Right lobe of liver (tissue), 4 donors: ENCODE measurements around the gene LHB.

Source experiments
- CTCF ChIP-seq, 4 donors: fragments of 200-600 bp in 3 of 4; fragments of 450-650 bp in 1 of 4; IDR thresholded peaks; one replicate each; pipeline versions ENCODE4 v1.5.1 to v1.8.0; 2016 to 2022; ENCODE audit warnings: antibody characterized with exemption in 4 of 4, mild to moderate bottlenecking in 2 of 4
- POLR2A ChIP-seq: fragments of 450-650 bp; IDR thresholded peaks from one replicate; pipeline ENCODE4 v1.6.1; 2017; ENCODE audit warnings: antibody characterized with exemption, mild to moderate bottlenecking
- donor health status: DM: no; HTN: no; CAD: no.
- donor health status: DM: no; HTN: no; CAD: no.
- donor health status: DM: no; HTN: yes; CAD: no.

- TF ChIP-seq POLR2A (no peak), CTCF (IDR thresholded peaks at IDR 0.05) (no peak)
Measured at GRCh38 chr19:49061445-49061844, 44.6 kb upstream of the LHB start.
